Lower leg skin (tissue), 3 donors: ENCODE data around the gene VPS51.

Experiments
- POLR2A ChIP-seq, 2 donors: fragments of 450-650 bp; IDR thresholded peaks; one replicate each; pipeline ENCODE4 v1.6.1; 2016 to 2017; ENCODE audit warnings: antibody characterized with exemption in 2 of 2, mild to moderate bottlenecking in 1 of 2, moderate library complexity in 1 of 2
- TF ChIP-seq, protein P1 (sequence below), 3 donors: fragments of 450-650 bp; IDR thresholded peaks; one replicate each; pipeline ENCODE4 v1.5.1; 2016; ENCODE audit warnings: antibody characterized with exemption in 3 of 3, mild to moderate bottlenecking in 3 of 3, moderate library complexity in 2 of 3

DNA sequence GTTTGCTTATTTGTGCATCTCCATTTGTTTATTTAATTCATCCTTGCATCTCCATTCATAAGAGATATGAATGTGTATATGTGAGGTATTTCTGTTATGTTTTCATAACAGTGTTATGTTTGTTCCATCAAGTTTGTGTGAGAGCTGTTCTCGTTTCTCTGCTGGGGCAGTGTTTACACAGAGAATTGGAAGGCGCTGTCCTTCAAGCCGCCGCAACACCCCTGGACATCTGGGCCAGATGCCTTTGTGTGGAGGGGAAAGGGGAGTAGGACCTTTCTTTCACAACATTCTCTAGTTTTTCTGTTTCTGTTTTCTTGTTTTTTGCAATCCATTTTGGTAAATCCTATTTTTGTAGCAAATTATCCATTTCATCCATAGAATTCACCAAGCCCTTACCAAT lies 8.6 kb downstream of the VPS51 start:
- TF ChIP-seq, protein P1, sequence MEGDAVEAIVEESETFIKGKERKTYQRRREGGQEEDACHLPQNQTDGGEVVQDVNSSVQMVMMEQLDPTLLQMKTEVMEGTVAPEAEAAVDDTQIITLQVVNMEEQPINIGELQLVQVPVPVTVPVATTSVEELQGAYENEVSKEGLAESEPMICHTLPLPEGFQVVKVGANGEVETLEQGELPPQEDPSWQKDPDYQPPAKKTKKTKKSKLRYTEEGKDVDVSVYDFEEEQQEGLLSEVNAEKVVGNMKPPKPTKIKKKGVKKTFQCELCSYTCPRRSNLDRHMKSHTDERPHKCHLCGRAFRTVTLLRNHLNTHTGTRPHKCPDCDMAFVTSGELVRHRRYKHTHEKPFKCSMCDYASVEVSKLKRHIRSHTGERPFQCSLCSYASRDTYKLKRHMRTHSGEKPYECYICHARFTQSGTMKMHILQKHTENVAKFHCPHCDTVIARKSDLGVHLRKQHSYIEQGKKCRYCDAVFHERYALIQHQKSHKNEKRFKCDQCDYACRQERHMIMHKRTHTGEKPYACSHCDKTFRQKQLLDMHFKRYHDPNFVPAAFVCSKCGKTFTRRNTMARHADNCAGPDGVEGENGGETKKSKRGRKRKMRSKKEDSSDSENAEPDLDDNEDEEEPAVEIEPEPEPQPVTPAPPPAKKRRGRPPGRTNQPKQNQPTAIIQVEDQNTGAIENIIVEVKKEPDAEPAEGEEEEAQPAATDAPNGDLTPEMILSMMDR (IDR thresholded peaks at IDR 0.05) = no peak
- no peak for TF ChIP-seq POLR2A (IDR thresholded peaks at IDR 0.05)
